ENCODE results near the gene CXCL13. TPM values are rescaled to one million over a fixed set of nuclear protein-coding genes. Genes with fewer than 3 reads are reported as not detected.

The CXCL13 gene
- total and polyA plus RNA-seq, 4 donors: 1.2 to 4.0 (median 2.8) TPM; not detected in 1

DNA sequence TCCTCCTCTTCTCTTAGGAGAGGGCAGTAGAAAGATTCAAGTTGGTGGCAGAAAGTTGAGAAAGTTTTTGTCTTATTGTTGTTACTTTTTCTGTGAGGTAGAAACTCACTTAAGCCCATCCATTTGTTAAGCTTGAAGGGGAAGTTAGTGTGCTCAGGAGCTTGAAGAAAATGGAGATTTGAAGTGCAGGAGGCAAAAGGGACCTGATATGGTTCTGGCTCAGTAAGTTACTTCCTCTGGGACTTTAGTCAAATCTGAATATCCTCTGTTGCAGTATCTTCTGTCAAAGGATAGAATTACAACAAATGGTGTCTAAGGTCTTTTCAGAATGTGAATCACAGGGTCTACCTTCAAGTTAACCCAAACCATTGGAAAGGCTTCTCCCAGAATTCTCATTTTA is 46.2 kb downstream of the CXCL13 start:
- Histone ChIP-seq H3K36me3 (ENCODE audit: control insufficient read depth in 4 of 4, insufficient read depth in 3 of 4, low read depth in 1 of 4, low read length in 3 of 4) (no peaks in the 10 kb centered on the region), H3K4me3 (ENCODE audit: low read depth in 1 of 3, low read length in 3 of 3) (no peak overlapping the region), H3K27ac (ENCODE audit: low read depth in 1 of 2, low read length in 2 of 2) (no peak overlapping the region), H3K27me3 (ENCODE audit: control insufficient read depth in 4 of 4, insufficient read depth in 4 of 4, low read length in 3 of 4) (no peaks in the 10 kb centered on the region), H3K9me3 (ENCODE audit: control insufficient read depth in 4 of 4, low read length in 3 of 4) (no peaks in the 10 kb centered on the region), H3K4me1 (ENCODE audit: control insufficient read depth in 4 of 4, insufficient read depth in 4 of 4, low read length in 3 of 4) (peaks cover 2 to 17% (median 10%) of the 10 kb centered on the region in 4 donors), H3K9ac (ENCODE audit: low read depth in 1 of 2, low read length in 2 of 2) (no peak overlapping the region)
- DNase-seq (ENCODE audit: low spot score): no peak
- TF ChIP-seq FOXA2 (IDR thresholded peaks at IDR 0.05) (no peak), JUND (IDR thresholded peaks at IDR 0.05) (no peak), TAF1 (conservative IDR thresholded peaks at IDR 0.05) (no peak), GABPA (IDR thresholded peaks at IDR 0.05 in 1 of 2, conservative IDR thresholded peaks at IDR 0.05 in 1 of 2) (no peak), SP1 (IDR thresholded peaks at IDR 0.05) (no peak)
- TF ChIP-seq, protein P1, sequence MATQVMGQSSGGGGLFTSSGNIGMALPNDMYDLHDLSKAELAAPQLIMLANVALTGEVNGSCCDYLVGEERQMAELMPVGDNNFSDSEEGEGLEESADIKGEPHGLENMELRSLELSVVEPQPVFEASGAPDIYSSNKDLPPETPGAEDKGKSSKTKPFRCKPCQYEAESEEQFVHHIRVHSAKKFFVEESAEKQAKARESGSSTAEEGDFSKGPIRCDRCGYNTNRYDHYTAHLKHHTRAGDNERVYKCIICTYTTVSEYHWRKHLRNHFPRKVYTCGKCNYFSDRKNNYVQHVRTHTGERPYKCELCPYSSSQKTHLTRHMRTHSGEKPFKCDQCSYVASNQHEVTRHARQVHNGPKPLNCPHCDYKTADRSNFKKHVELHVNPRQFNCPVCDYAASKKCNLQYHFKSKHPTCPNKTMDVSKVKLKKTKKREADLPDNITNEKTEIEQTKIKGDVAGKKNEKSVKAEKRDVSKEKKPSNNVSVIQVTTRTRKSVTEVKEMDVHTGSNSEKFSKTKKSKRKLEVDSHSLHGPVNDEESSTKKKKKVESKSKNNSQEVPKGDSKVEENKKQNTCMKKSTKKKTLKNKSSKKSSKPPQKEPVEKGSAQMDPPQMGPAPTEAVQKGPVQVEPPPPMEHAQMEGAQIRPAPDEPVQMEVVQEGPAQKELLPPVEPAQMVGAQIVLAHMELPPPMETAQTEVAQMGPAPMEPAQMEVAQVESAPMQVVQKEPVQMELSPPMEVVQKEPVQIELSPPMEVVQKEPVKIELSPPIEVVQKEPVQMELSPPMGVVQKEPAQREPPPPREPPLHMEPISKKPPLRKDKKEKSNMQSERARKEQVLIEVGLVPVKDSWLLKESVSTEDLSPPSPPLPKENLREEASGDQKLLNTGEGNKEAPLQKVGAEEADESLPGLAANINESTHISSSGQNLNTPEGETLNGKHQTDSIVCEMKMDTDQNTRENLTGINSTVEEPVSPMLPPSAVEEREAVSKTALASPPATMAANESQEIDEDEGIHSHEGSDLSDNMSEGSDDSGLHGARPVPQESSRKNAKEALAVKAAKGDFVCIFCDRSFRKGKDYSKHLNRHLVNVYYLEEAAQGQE (IDR thresholded peaks at IDR 0.05): no peak
- TF ChIP-seq, protein P2, sequence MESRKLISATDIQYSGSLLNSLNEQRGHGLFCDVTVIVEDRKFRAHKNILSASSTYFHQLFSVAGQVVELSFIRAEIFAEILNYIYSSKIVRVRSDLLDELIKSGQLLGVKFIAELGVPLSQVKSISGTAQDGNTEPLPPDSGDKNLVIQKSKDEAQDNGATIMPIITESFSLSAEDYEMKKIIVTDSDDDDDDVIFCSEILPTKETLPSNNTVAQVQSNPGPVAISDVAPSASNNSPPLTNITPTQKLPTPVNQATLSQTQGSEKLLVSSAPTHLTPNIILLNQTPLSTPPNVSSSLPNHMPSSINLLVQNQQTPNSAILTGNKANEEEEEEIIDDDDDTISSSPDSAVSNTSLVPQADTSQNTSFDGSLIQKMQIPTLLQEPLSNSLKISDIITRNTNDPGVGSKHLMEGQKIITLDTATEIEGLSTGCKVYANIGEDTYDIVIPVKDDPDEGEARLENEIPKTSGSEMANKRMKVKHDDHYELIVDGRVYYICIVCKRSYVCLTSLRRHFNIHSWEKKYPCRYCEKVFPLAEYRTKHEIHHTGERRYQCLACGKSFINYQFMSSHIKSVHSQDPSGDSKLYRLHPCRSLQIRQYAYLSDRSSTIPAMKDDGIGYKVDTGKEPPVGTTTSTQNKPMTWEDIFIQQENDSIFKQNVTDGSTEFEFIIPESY (IDR thresholded peaks at IDR 0.05): no peak

DNA sequence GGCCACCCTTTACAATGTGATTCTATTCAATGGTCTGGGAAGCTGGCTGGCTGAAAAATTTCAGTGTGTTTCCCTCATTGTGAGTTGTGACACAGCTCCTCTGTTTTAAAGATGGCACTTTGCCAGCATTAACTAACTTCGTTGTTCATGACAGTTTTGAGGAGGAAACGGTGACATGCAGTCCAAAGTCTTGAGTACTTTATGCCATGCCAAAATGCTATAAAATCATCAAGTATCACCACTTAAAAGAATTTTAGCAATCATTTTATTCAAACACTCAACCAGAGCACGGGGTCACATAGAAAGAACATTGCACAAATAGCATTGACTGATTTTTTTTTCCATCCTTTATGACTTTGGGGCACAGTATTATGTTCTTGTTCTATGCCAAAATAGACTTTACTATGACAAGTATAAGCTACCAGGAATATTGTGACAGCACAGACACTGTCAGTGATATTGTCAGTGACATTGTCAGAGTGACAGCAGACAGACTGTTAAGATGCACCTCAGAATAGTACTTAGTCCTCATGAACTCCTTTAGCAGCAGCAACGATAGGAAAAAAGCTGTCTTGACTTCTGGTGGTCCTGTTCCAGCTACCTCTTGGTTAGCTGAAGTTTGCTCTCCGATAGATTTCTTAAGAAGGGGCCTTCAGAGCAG is 46.7 kb downstream of the CXCL13 start:
- Histone ChIP-seq H3K9me3 (ENCODE audit: control insufficient read depth in 4 of 4, low read length in 3 of 4) (no peaks in the 10 kb centered on the region), H3K36me3 (ENCODE audit: control insufficient read depth in 4 of 4, insufficient read depth in 3 of 4, low read depth in 1 of 4, low read length in 3 of 4) (no peaks in the 10 kb centered on the region), H3K27me3 (ENCODE audit: control insufficient read depth in 4 of 4, insufficient read depth in 4 of 4, low read length in 3 of 4) (no peaks in the 10 kb centered on the region), H3K4me1 (ENCODE audit: control insufficient read depth in 4 of 4, insufficient read depth in 4 of 4, low read length in 3 of 4) (peaks cover 2 to 17% (median 10%) of the 10 kb centered on the region in 4 donors), H3K27ac (ENCODE audit: low read depth in 1 of 2, low read length in 2 of 2) (no peak overlapping the region), H3K9ac (ENCODE audit: low read depth in 1 of 2, low read length in 2 of 2) (no peak overlapping the region), H3K4me3 (ENCODE audit: low read depth in 1 of 3, low read length in 3 of 3) (no peak overlapping the region)
- TF ChIP-seq, protein P3, sequence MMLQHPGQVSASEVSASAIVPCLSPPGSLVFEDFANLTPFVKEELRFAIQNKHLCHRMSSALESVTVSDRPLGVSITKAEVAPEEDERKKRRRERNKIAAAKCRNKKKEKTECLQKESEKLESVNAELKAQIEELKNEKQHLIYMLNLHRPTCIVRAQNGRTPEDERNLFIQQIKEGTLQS (IDR thresholded peaks at IDR 0.05): no peak
- peak in 1 of 2 donors; percentile 58 for TF ChIP-seq JUND (IDR thresholded peaks at IDR 0.05)
- peak; percentile 73 for TF ChIP-seq SP1 (IDR thresholded peaks at IDR 0.05)
- TF ChIP-seq FOXA2 (IDR thresholded peaks at IDR 0.05): no peak
- peak; percentile 6 to 48 for TF ChIP-seq RXRA (IDR thresholded peaks at IDR 0.05)
- no peak for TF ChIP-seq GABPA (IDR thresholded peaks at IDR 0.05 in 1 of 2, conservative IDR thresholded peaks at IDR 0.05 in 1 of 2)
- TF ChIP-seq, protein P4, sequence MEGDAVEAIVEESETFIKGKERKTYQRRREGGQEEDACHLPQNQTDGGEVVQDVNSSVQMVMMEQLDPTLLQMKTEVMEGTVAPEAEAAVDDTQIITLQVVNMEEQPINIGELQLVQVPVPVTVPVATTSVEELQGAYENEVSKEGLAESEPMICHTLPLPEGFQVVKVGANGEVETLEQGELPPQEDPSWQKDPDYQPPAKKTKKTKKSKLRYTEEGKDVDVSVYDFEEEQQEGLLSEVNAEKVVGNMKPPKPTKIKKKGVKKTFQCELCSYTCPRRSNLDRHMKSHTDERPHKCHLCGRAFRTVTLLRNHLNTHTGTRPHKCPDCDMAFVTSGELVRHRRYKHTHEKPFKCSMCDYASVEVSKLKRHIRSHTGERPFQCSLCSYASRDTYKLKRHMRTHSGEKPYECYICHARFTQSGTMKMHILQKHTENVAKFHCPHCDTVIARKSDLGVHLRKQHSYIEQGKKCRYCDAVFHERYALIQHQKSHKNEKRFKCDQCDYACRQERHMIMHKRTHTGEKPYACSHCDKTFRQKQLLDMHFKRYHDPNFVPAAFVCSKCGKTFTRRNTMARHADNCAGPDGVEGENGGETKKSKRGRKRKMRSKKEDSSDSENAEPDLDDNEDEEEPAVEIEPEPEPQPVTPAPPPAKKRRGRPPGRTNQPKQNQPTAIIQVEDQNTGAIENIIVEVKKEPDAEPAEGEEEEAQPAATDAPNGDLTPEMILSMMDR (IDR thresholded peaks at IDR 0.05; ENCODE audit: low read depth, low read length, missing input control): no peak
- TF ChIP-seq HNF4G (IDR thresholded peaks at IDR 0.05): peak; percentile 64
- TF ChIP-seq RAD21 (IDR thresholded peaks at IDR 0.05): no peak
- TF ChIP-seq HNF4A (conservative IDR thresholded peaks at IDR 0.05): peak; percentile 46 to 87
- no peak for DNase-seq (ENCODE audit: low spot score)
- 38% methylated on average over 5 of the region's 5 CpGs for WGBS
